ENCODE results near the gene UPK1B.

- TF ChIP-seq, protein P1, sequence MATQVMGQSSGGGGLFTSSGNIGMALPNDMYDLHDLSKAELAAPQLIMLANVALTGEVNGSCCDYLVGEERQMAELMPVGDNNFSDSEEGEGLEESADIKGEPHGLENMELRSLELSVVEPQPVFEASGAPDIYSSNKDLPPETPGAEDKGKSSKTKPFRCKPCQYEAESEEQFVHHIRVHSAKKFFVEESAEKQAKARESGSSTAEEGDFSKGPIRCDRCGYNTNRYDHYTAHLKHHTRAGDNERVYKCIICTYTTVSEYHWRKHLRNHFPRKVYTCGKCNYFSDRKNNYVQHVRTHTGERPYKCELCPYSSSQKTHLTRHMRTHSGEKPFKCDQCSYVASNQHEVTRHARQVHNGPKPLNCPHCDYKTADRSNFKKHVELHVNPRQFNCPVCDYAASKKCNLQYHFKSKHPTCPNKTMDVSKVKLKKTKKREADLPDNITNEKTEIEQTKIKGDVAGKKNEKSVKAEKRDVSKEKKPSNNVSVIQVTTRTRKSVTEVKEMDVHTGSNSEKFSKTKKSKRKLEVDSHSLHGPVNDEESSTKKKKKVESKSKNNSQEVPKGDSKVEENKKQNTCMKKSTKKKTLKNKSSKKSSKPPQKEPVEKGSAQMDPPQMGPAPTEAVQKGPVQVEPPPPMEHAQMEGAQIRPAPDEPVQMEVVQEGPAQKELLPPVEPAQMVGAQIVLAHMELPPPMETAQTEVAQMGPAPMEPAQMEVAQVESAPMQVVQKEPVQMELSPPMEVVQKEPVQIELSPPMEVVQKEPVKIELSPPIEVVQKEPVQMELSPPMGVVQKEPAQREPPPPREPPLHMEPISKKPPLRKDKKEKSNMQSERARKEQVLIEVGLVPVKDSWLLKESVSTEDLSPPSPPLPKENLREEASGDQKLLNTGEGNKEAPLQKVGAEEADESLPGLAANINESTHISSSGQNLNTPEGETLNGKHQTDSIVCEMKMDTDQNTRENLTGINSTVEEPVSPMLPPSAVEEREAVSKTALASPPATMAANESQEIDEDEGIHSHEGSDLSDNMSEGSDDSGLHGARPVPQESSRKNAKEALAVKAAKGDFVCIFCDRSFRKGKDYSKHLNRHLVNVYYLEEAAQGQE (IDR thresholded peaks at IDR 0.05; ENCODE audit: insufficient read depth in 1 of 2, low read depth in 2 of 2, low read length in 2 of 2) = no peak
- no peak for TF ChIP-seq SIN3A (IDR thresholded peaks at IDR 0.05; ENCODE audit: borderline replicate concordance, insufficient read depth, low read length)
- no peak for TF ChIP-seq TAF1 (IDR thresholded peaks at IDR 0.05; ENCODE audit: borderline replicate concordance, insufficient read depth, low read length)
- TF ChIP-seq POLR2AphosphoS5 (IDR thresholded peaks at IDR 0.05; ENCODE audit: low read depth, low read length) = no peak
These were observed 21.7 kb downstream of the UPK1B start for GRCh38 chr3:119195151-119195476.
